Epidermal melanocyte (primary cell): ENCODE measurements around the gene CBFB.
"Not testable (repeated sequence)": the region's sequence is repeated elsewhere in the genome, so short reads cannot be mapped to it uniquely, and the experiment has no call there.

Experiments used
- DNase-seq: peaks from one replicate; pipeline ENCODE4 v3.0.0; 2011; ENCODE audit warnings: low spot score; ENCODE audit not compliant: insufficient read length

Gene CBFB

DNA sequence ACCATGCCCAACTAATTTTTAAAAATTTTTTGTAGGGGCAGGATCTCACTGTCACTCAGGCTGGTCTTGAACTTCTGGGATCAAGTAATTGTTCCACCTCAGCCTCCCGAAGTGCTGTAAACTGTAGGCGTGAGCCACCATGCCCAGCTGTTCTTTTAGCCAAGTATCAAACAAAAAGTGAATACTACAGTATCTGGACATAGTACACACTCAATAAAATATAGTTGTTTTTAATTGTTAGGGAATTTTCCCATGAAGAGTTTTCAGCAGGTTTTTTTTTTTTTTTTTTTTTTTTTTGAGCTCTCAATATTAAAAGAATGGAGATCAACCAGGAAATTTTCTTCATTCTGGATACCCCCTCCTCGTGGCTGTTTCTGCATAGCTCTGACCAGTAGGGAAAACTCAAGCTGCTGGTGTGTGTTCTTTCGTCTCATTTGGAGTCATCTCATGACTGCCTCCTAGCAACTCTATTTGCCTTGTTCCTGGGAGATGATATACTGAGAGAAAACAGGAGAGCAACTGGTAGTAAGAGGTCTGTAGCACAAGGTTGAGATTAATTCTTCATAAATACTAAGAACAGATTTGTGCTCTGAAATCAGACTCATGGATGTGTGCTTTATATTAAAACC is 64.3 kb downstream of the CBFB start:
- DNase-seq: no peak

- no peak for DNase-seq
Measured at GRCh38 chr16:67098599-67098998, 69.7 kb downstream of the CBFB start.

GRCh38 chr16:67100569-67101310 is 71.8 kb downstream of the CBFB start:
- DNase-seq: peak; percentile 44

- DNase-seq: no peak
Measured at GRCh38 chr16:67101311-67102082, 72.5 kb downstream of the CBFB start.

DNA sequence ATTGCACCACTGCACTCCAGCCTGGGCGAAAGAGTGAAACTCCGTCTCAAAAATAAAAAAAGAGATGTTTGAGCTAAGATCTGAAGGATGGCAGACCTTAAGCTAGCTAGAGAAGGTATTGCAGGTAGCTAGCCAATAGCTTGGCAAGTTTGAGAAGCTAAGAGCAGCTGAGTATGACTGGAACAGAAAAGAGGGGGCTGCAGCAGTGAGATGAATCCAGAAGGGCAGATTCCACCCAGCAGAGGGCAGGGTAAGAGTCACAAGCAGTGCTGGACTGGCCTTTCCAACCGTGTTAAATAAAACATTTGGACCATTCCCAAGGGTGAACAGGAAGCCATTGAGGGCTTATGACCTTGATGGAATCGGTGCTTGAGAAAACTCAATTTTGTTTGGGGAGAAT is 75.1 kb downstream of the CBFB start:
- peak; percentile 31 for DNase-seq

GRCh38 chr16:67104845-67105244 is 75.9 kb downstream of the CBFB start:
- no peak for DNase-seq

DNA sequence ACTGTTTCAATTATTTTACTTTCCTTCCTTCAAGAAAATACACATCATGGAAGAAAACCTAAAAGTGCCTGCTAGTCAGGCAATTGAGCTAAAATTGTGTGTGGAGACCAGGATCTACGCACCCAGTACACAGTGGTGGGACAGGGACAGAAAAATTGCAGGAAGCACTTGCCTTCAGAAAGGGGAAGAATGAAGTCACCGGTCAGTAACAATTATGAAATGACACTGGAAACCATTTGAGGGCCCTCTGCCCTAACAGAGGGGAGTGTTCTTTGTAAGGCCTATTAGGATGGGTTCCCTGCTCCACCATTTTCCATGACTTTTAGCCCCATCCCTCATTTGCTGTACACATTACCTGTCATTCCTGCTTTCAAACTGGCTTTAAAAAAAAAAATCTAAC is 76.3 kb downstream of the CBFB start:
- DNase-seq: no peak

GRCh38 chr16:67105881-67106280 is 76.9 kb downstream of the CBFB start:
- no peak for DNase-seq

DNA sequence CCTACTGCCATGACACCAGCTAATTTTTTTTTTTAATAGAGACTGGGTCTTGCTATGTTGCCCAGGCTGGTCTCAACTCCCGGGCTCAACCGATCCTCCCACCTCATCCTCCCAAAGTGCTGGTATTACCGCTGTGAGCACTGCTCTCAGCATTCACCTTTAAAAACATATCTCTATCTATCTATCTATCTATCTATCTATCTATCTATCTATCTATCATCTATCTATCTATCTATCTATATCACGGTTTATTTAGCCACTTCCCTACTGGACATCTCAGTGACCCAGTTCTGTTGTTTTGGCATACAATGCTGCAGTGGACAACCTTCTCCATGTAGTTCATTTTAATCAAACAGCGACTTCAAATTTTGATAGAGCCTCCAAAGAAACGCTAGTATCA is 79.5 kb downstream of the CBFB start:
- no peak for DNase-seq

DNA sequence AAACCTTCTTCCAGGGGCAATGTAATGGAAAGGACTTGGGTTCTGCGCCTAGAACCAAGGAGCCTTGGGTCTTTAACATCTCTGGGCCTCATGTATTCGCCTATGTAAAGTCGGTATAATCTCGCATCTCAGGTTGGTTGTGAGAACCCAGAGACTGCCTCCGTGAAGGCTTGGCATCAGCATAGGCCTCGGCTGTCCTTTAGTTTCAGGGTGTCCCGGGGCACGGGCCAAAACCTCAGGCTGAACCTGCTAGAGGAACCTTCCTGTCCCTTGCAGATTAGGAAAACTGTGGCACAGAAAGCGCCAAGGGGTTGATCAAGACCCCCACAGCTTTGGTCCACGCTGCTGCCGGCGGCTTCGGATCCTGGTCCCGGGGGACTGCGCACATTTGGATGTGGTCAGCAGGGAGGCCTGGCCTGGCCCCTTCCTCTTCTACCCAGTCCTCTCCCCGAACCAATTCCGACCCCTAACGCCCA is 80.0 kb downstream of the CBFB start:
- no peak for DNase-seq

DNA sequence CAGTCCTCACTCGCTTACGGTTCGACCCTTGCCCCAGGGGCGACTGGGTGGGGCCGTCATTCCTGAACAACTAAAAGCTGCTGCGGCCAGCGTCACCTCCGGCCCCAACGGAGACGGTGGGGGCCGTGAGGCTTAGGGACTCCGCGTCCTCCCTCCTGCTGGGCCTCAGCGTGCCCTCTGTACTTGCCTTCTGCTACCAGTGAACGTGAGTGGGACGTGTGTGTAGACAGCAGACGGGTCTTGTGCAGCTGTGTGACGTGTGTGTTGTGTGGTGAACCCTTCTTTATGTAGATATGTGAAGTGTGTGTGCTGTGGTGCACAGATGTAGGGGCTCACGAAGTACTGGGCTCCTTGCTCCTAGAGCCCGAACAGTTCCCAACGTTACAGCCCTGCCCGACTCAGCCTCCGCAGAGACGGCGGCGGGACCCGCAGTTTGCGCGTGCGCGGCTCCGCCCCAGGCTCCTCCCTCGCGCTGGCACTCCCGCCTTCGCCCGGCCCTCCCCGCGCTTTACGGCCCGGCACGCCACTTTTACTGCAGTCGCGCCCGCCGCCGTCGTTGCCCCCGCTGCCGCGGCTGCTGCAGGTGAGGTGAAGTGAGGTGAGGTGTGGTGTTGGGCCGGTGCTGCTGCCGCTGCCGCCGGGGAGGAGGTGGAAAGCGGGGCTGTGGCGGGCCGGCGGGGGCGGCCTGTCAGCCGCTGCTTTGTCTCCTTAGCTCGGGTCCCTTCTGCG is 80.6 kb downstream of the CBFB start, which contains the start of gene PHAF1:
TSS of gene PHAF1 (plus strand) at position 535 of the 729 bp plus-strand sequence. CDS start 235 bp downstream, outside the sequence.
- peak; percentile 97 for DNase-seq

DNA sequence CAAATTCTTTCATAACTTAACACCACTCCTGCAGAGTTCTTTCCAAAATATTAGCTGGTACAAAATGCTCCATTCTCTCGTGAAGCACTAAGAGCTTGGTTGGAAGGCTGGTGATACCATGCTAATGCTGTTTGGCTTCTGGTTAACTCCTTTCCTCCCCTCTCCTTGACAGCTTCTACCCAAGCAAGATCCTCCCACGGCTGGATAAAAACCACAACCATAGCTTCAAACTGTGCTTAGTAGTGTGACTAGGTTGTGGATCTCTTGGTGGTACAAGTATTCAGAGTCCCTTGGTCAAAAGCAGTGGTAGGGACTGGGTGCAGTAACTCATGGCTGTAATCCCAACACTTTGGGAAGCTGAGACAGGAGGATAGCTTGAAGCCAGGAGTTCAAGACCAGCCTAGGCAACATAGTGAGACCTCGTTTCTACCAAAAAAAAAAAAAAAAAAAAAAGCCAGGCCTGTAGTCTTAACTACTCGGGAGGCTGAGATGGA is 83.0 kb downstream of the CBFB start:
- no peak for DNase-seq

DNA sequence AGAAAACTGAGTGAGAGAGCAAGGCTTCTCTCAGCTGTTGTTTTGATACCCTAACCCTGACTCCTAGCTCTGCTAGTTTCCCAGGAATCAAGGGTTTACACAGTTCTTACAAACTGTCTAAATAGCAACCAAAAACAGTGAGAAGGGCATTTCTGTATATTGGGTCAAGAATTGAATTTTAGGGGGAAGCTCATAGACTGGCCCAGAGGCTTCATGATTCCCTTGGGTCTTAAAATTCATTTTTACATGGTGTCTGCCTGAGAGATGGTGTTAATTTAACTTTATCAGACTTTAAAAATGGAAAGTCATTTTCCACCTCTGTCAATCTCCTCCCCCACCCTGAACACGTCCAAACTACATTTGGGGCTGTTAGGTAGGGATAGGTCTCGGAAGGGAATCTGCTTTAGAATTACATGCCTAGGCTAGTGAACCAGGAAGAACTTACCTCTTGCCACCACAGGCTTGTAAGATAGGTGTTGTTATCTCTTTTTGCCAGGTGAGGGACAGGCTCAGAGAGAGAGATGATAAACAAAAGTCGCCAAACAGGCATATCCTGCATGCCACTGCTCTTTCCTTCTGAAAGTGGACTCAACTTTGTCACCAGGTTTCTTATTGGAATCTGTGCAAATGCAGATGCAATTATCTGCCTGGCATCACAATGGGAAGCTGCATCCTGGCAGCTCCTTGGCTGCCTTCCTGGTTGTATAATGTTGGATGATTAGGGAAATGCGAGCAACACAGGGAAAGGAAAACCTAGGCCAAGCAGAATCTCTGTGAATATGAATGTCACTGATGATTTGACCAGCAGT is 83.8 kb downstream of the CBFB start:
- no peak for DNase-seq

DNA sequence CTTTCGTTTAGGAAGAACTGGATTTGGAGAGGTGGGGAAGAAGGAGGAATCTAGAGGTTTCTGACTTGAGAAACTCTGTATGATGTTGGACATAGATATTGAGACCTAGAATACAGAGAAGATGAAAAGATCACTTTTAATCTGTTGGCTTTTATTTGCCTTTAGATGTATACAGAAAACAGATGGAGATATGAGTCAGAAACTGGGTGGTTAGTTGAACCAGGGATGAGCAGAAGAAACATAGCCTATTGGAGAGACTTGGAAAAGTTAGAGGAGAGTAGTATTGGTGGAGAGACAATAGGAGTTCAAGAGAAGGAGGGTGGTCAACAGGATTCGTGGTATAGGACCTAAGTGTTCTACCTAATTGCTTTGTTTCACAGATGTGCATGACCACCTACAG is 85.8 kb downstream of the CBFB start:
- DNase-seq: no peak

DNA sequence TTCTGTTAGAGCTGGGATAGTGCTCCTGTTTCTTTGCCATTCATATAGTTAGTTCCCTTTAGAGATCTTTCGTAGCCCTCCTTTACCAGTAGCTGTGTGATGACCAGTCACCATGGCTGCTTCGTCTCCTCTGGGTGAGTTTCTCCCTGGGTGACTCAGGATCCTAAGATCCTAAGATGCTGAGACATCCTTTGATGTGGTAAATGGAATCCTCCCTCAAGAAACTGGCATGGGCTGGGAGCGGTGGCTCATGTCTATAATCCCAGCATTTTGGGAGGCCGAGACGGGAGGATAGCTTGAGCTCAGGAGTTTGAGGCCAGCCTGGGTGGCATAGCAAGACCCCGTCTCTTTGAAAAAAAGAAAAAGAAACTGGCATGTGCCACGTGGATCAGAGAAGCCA is 86.7 kb downstream of the CBFB start:
- no peak for DNase-seq

DNA sequence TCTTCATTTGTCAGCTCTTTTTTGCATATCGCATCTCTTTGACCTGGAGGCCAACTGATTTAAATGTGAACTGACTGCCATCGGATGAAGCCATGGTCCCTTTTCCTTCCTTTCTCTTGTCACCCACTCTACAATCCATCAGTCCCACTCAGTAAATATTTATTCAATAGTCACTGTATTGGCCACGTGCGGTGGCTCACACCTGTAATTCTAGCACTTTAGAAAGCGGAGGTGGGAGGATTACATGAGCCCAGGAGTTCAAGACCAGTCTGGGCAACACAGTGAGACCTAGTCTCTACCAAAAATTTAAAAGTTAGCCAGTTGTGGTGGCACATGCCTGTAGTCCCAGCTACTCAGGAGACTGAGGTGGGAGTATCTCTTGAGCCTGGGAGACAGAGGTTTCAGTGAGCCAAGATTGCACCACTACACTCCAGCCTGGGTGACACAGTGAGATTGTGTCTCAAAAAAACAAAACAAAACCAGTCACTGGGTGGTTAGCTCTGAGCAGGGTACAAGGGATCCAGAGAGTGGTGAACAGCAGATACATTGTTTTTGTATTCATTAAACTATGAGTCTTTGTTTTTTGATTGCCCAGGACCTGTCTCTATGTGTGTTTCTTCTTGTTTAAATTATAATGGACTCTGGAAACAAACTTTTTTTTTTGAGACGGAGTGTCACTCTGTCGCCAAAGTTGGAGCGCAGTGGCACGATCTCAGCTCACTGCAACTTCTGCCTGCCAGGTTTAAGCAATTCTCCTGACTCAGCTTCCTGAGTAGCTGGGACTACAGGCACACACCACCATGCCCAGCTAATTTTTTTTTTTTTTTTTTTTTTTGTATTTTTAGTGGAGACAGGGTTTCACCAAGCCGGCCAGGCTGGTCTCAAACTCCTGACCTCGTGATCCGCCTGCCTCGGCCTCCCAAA is 87.7 kb downstream of the CBFB start:
- no peak for DNase-seq

- DNase-seq: no peak
Measured at GRCh38 chr16:67117716-67118115, 88.8 kb downstream of the CBFB start.

DNA sequence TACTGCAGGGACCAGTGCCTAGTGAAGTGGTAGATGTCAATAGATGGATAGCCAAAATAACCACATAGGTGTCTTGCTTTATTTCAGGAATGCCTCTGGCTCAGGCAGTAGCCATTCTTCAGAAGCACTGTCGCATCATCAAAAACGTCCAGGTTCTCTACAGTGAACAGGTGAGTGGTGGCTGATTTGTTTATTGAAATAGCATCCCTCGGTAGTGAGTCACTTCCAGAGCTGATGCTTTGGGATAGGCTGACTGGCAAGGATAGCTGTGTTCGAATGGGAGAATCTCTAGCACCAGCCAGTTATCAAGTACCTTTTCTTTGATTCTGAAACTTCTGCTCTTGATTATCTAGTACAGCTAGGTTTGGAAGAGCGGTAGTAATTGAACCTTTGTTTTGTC is 91.1 kb downstream of the CBFB start:
- DNase-seq: no peak

DNA sequence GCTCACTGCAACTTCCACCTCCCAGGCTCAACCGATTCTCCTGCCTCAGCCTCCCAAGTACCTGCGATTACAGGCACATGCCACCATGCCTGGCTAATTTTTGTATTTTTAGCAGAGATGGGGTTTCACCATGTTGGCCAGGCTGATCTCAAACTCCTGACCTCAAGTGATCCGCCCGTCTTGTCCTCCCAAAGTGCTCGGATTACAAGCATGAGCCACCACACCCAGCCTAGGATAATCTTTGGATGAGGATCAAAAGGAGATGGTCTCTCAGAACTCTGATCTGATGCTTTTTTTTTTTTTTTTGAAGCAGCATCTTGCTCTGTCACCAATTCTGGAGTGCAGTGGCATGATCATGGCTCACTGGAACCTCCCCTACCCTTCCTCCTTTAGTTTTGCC is 93.8 kb downstream of the CBFB start:
- not testable (repeated sequence) for DNase-seq
